Tibial nerve (tissue), 4 donors: ENCODE results near the gene POU1F1. TPM values are rescaled to one million over a fixed set of nuclear protein-coding genes. Genes with fewer than 3 reads are reported as not detected.

Experiments
- DNase-seq, 2 donors: peaks; one replicate each; pipeline ENCODE4 v3.0.0-alpha.2; 2019; ENCODE audit warnings: low spot score in 2 of 2
- H3K27ac ChIP-seq, 4 donors: fragments of 200-600 bp; sonication (generic) in 3 of 4; one replicate each; pipeline ENCODE4 v1.5.1; 2017 to 2019; ENCODE audit warnings: mild to moderate bottlenecking in 1 of 4
- H3K27me3 ChIP-seq, 2 donors: fragments of 200-600 bp; sonication (generic) in 1 of 2; one replicate each; pipeline versions ENCODE4 v1.5.1 to v1.6.0; 2017 to 2019
- H3K36me3 ChIP-seq, 3 donors: fragments of 200-600 bp; sonication (generic); one replicate each; pipeline ENCODE4 v1.5.1; 2018 to 2019
- H3K4me1 ChIP-seq, 4 donors: fragments of 200-600 bp; sonication (generic) in 3 of 4; one replicate each; pipeline ENCODE4 v1.5.1; 2017 to 2019
- H3K4me3 ChIP-seq, 4 donors: fragments of 200-600 bp; sonication (generic) in 3 of 4; one replicate each; pipeline ENCODE4 v1.5.1; 2017 to 2019; ENCODE audit warnings: mild to moderate bottlenecking in 1 of 4, moderate library complexity in 1 of 4
- H3K9me3 ChIP-seq, 4 donors: fragments of 200-600 bp; sonication (generic) in 3 of 4; one replicate each; pipeline ENCODE4 v1.5.1; 2017 to 2019
- CTCF ChIP-seq, 5 experiments: fragments of 200-600 bp in 3 of 5; fragments of 450-650 bp in 2 of 5; sonication (generic) in 3 of 5; IDR thresholded peaks; one replicate each; pipeline ENCODE4 v1.5.1; 2016 to 2019; ENCODE audit warnings: antibody characterized with exemption in 5 of 5, mild to moderate bottlenecking in 3 of 5, moderate library complexity in 2 of 5
- EP300 ChIP-seq, 2 donors: sonication (generic); formaldehyde crosslinking; IDR thresholded peaks; one replicate each; pipeline ENCODE4 v1.6.1; 2017; ENCODE audit warnings: antibody characterized with exemption in 2 of 2, mild to moderate bottlenecking in 1 of 2
- POLR2A ChIP-seq, 2 donors: fragments of 450-650 bp; IDR thresholded peaks; one replicate each; pipeline ENCODE4 v1.6.1; 2017; ENCODE audit warnings: antibody characterized with exemption in 2 of 2, mild to moderate bottlenecking in 2 of 2, moderate library complexity in 2 of 2
- WGBS, 2 donors: methylation state at CpG; one replicate each; pipeline ENCODE4 v1.1.5; 2018; 5-methylcytosine and 5-hydroxymethylcytosine counted together
- total RNA-seq, 4 donors: library from RNA; depleted of rRNA; stranded (reverse); fragments of >200 nt; gene quantifications; one replicate each; pipeline ENCODE4 v1.1.0, GENCODE V29; 2016

Gene POU1F1
- total RNA-seq, 4 donors from 2014 or later, result not detected

- H3K36me3 ChIP-seq, result no peaks in the 10 kb centered on the region
- DNase-seq, result no peak
Observed at GRCh38 chr3:87269723-87270122, 6.7 kb downstream of the POU1F1 start.

GRCh38 chr3:87268646-87269211 lies 7.7 kb downstream of the POU1F1 start:
- Histone ChIP-seq H3K27me3 (no peaks in the 10 kb centered on the region), H3K9me3 (no peaks in the 10 kb centered on the region), H3K36me3 (no peaks in the 10 kb centered on the region), H3K27ac (no peak overlapping the region), H3K4me1 (no peaks in the 10 kb centered on the region), H3K4me3 (no peak overlapping the region)
- no peak for DNase-seq
- WGBS, 2 donors, result 70 to 80% methylated on average over 4 of the region's 4 CpGs
- TF ChIP-seq POLR2A (IDR thresholded peaks at IDR 0.05), result no peak
- TF ChIP-seq EP300 (IDR thresholded peaks at IDR 0.05), result no peak
- no peak for TF ChIP-seq CTCF (IDR thresholded peaks at IDR 0.05)

More at GRCh38 chr3:87269723-87270122, 6.7 kb downstream of the POU1F1 start:
- no peak overlapping the region for H3K27ac ChIP-seq
- no peaks in the 10 kb centered on the region for H3K27me3 ChIP-seq
- no peak overlapping the region for H3K4me3 ChIP-seq
- TF ChIP-seq POLR2A (IDR thresholded peaks at IDR 0.05) (no peak), CTCF (IDR thresholded peaks at IDR 0.05) (no peak), EP300 (IDR thresholded peaks at IDR 0.05) (no peak)
- no peaks in the 10 kb centered on the region for H3K9me3 ChIP-seq
- H3K4me1 ChIP-seq, result no peaks in the 10 kb centered on the region

GRCh38 chr3:87267953-87268645 lies 8.3 kb downstream of the POU1F1 start:
- DNase-seq, result no peak
- Histone ChIP-seq H3K4me3 (no peak overlapping the region), H3K4me1 (no peaks in the 10 kb centered on the region), H3K27me3 (no peaks in the 10 kb centered on the region), H3K36me3 (no peaks in the 10 kb centered on the region), H3K9me3 (no peaks in the 10 kb centered on the region), H3K27ac (no peak overlapping the region)
- no peak for TF ChIP-seq EP300 (IDR thresholded peaks at IDR 0.05)
- TF ChIP-seq CTCF (IDR thresholded peaks at IDR 0.05), result no peak
- TF ChIP-seq POLR2A (IDR thresholded peaks at IDR 0.05), result no peak
- 85 to 88% methylated on average over 8 of the region's 8 CpGs for WGBS, 2 donors

- no peak for TF ChIP-seq POLR2A (IDR thresholded peaks at IDR 0.05)
- no peak for TF ChIP-seq CTCF (IDR thresholded peaks at IDR 0.05)
- no peak for TF ChIP-seq EP300 (IDR thresholded peaks at IDR 0.05)
- WGBS, 2 donors, result 50 to 52% methylated on average over 2 of the region's 2 CpGs
- H3K9me3 ChIP-seq, result no peaks in the 10 kb centered on the region
- no peaks in the 10 kb centered on the region for H3K27me3 ChIP-seq
- no peaks in the 10 kb centered on the region for H3K36me3 ChIP-seq
- no peak for DNase-seq
- no peak overlapping the region for H3K27ac ChIP-seq
- no peak overlapping the region for H3K4me3 ChIP-seq
- no peaks in the 10 kb centered on the region for H3K4me1 ChIP-seq
Observed at GRCh38 chr3:87261925-87262324, 14.5 kb downstream of the POU1F1 start.

- TF ChIP-seq POLR2A (IDR thresholded peaks at IDR 0.05), result no peak
- peak; percentile 39 to 71 (median 54) for TF ChIP-seq CTCF (IDR thresholded peaks at IDR 0.05)
- Histone ChIP-seq H3K4me1 (no peaks in the 10 kb centered on the region), H3K27me3 (no peaks in the 10 kb centered on the region), H3K36me3 (peaks cover 0 to 8% (median 0%) of the 10 kb centered on the region in 3 donors), H3K4me3 (no peak overlapping the region), H3K9me3 (no peaks in the 10 kb centered on the region), H3K27ac (no peak overlapping the region)
- peak; percentile 20 to 69 for DNase-seq
- WGBS, 2 donors, result 35 to 37% methylated on average over 4 of the region's 4 CpGs
Observed at GRCh38 chr3:87260270-87260669, 16.1 kb downstream of the POU1F1 start.
